GM19328 (cell line): ENCODE measurements around the gene CRIM1.

Source experiments
- ATAC-seq: cut with Tn5 transposase; IDR thresholded peaks from one replicate; pipeline ENCODE4 v1.9.1; 2021; ENCODE audit warnings: mild to moderate bottlenecking, moderate library complexity; ENCODE audit not compliant: unreplicated experiment

The CRIM1 gene

GRCh38 chr2:36420569-36421181 is 65.1 kb downstream of the CRIM1 start:
- no peak for ATAC-seq

GRCh38 chr2:36421379-36421778 is 65.8 kb downstream of the CRIM1 start:
- no peak for ATAC-seq

- ATAC-seq, result no peak
Observed at GRCh38 chr2:36423172-36423571, 67.6 kb downstream of the CRIM1 start.

- ATAC-seq, result no peak
Observed at GRCh38 chr2:36423619-36424120, 68.1 kb downstream of the CRIM1 start.

GRCh38 chr2:36425608-36426355 is 70.2 kb downstream of the CRIM1 start:
- no peak for ATAC-seq

- ATAC-seq, result no peak
Observed at GRCh38 chr2:36427790-36428243, 72.2 kb downstream of the CRIM1 start.

GRCh38 chr2:36430549-36430948 is 75.0 kb downstream of the CRIM1 start:
- no peak for ATAC-seq

GRCh38 chr2:36432479-36432878 is 76.9 kb downstream of the CRIM1 start:
- ATAC-seq, result no peak

GRCh38 chr2:36433311-36434217 is 78.0 kb downstream of the CRIM1 start:
- ATAC-seq, result no peak

GRCh38 chr2:36438449-36438977 is 82.9 kb downstream of the CRIM1 start:
- ATAC-seq, result no peak

- ATAC-seq, result no peak
Observed at GRCh38 chr2:36439084-36439483, 83.5 kb downstream of the CRIM1 start.

- ATAC-seq, result no peak
Observed at GRCh38 chr2:36441065-36441625, 85.6 kb downstream of the CRIM1 start.

- ATAC-seq, result no peak
Observed at GRCh38 chr2:36441816-36442215, 86.2 kb downstream of the CRIM1 start.

GRCh38 chr2:36444216-36444936 is 88.8 kb downstream of the CRIM1 start:
- no peak for ATAC-seq

GRCh38 chr2:36445185-36445866 is 89.7 kb downstream of the CRIM1 start:
- no peak for ATAC-seq

- no peak for ATAC-seq
Observed at GRCh38 chr2:36446294-36446693, 90.7 kb downstream of the CRIM1 start.

- ATAC-seq, result no peak
Observed at GRCh38 chr2:36449213-36449612, 93.6 kb downstream of the CRIM1 start.

GRCh38 chr2:36449943-36450392 is 94.4 kb downstream of the CRIM1 start:
- ATAC-seq, result no peak

GRCh38 chr2:36450466-36451196 is 95.1 kb downstream of the CRIM1 start:
- ATAC-seq, result no peak
